Measurements from ENCODE around the gene YES1. TPM values are rescaled to one million over a fixed set of nuclear protein-coding genes. Genes with fewer than 3 reads are reported as not detected.
A peak's percentile ranks its signal among the peaks of the same experiment; 100 is the strongest.
"Not testable (repeated sequence)": the region's sequence is repeated elsewhere in the genome, so short reads cannot be mapped to it uniquely, and the experiment has no call there.

Gene YES1
- total RNA-seq, 1 donor from 2014 or later = 49.7 TPM

DNA sequence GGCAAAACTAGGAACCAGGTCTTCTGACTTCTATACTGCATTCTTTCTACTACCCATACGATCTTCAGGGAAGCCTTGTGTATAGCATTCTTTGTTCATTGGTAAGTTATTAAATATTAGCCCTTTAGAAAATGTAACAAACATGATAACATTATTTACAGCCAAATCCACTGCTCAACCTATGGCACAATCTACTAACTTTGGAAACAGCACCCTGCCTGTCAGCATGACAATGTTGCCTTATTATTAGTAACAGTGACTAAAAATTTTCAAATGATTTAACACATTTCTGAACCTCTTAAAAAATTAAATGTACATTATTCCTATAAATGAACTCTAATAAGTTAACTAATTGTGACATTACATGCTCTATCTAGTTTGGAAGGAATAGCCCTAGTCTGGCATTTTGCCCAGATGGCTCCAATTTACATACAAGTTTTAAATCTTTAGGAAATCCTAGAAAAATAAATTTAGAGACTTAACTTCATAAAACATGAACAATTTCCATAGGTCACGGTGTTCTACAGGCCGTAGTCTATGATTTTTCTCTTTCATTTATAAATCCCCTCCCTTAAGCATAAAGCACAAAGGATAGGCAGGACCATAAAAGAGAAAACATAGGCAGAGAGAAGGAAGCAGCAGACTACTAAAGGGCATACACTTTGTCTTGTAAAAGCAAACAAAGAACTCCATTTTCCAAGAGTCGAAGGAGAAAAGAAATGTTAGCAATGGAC is 33.7 kb downstream of the YES1 start:
- no peak for ATAC-seq

DNA sequence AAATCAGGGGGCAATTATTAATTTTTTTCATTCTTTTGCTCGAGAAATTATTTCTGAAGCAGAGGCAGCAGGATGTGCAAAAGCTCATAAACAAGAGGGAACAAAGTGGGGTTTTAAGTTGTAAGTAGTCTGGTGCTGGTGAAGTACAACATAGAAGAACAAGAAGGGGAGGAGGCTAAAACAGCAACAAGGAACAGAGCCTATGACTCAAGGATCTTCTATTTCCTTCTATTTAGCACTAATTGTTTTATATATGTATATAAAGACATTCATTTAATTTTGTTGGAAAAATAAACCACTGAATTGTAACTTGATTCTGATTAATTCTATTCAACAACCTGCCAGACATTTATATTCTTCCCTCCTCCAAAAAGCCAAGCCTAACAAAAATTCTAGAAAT is 35.0 kb downstream of the YES1 start:
- no peak for ATAC-seq

DNA sequence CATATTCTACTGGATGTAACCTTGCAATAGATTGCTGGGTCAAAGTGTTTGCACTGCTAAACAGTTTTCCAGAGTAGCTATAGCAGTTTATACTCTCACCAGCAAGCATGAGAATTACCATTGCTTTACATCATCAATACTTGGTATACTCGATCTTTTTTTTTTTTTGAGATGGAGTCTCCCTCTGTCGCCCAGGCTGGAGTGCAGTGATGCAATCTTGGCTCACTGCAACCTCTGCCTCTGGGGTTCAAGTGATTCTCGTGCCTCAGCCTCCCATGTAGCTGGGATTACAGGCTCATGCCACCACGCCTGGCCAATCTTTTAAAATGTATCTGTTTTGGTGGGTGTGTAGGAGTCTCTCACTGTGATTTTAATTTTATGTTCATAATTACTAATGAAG is 36.0 kb downstream of the YES1 start:
- not testable (repeated sequence) for ATAC-seq

DNA sequence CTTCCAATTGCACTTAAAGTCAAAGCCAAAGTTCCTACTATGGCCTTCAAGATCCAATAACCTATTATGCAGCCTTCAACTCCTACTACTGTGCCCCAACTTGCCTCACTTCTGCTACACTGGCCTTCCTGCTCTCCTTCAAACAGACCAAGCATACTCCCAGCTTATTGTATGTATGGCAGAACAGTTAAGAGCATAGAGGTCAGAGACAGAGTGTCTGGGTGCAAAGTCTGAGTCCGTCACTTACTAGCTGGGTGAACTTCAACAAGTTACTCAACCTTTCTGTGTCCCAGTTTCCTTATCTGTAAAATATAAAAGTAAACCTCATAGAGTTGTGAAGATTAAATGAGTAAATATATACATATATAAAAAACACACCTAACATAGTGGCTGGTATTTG is 37.2 kb downstream of the YES1 start:
- no peak for ATAC-seq

DNA sequence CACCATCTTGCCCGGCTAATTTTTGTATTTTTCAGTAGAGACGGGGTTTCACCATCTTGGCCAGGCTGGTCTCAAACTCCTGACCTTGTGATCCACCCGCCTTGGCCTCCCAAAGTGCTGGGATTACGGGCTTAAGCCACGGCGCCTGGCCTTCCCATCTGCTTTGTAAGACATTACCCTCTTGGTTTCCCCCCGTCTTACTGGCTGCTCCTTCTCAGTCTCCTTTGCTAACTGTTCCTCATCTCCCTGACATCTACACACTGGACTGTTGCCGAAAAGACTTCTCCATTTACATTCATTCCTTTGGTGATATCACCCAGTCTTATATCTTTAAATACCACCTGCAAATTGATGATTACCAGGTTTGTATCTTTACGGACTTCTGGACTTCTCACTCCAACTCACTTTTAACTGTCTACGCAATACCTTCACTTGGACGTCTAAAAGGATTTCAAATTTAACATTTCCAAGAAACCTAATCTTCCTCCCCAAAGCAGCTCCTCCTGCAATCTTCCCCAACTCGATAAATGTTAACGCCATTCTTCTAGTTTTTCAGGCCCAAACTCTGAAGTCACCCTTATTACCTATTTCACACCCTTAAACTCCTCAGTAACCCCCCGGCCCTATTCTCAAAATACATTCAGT is 37.9 kb downstream of the YES1 start:
- ATAC-seq = no peak

DNA sequence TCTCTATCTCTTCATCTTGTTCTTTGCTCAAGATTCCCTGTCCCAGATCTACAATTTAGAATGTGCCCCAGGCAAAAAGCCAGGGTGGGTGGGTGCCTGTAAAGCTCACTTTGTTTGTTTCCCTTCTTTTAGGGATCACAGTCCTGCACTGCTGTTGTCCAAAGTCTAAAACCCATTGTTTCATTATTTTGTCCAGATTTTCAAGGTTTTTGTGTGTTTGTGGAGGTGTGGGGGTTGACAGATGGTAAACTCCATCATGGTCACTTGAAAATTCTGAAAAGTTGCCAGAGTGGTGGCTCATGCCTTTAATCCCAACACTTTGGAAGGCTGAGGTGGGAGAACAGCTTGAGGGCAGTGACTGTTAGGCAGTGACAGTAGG is 41.5 kb downstream of the YES1 start:
- no peak for ATAC-seq

DNA sequence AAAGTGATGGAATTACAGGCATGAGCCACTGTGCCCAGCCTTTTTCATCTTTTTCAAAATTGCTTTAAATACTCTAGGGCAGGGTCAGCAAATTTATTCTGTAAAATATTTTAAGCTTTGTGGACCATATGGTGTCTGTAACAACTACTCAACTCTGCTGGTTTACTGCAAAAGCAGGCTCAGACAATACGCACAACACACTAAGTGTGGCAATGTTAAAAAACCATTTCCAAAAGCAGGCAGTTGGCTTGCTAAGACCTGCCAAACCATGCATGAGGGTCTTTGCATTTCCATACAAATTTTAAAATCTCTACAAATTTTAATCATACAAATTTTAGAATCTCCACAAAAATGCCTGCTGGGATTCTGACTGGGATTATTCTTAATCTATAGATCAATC is 44.1 kb downstream of the YES1 start:
- ATAC-seq = no peak

DNA sequence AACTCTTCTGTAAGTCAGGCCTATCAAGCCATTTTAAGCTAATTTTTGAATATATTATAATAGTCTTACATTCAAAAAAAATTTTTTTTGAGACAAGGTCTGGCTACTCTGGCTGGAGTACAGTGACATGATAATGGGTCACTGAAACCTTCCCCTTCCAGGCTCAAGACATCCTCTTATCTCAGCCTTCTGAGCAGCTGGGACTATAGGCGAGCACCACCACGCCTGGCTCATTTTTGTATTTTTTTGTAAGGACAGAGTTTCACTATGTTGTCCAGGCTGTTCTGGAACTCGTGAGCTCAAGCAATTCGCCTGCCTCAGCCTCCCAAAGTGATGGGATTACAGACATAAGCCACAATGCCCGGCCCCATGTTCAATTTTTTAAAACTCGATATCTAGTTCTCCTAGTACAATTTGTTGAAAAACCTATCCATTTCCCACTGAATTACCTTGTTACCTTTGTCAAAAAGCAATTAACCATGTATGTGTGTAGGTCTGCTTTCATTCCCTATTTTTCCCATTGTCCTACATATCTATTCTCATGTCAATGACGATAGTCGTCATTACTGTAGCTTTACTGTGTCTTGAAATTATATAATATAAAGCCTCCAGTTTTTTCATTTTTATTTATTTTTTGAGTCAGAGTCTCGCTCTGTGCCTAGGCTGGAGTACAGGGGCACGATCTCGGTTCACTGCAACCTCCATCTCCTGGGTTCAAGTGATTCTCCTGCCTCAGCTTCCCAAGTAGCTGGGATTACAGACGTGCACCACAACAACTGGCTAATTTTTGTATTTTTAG is 44.8 kb downstream of the YES1 start:
- ATAC-seq = no peak

DNA sequence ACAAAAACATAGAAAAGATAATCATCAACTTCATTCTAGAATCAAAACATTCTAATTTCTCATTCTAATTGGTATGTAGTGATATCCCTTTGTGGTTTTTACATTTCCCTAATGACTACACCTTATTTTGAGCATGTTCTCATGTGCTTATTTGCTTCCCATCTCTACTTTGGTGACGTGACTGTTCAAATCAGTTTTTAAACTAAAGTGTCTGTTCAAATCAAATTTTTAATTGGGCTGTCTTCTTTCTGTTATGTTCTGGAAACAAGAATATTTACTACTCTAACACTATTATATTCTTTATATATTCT is 45.5 kb downstream of the YES1 start:
- ATAC-seq = no peak

DNA sequence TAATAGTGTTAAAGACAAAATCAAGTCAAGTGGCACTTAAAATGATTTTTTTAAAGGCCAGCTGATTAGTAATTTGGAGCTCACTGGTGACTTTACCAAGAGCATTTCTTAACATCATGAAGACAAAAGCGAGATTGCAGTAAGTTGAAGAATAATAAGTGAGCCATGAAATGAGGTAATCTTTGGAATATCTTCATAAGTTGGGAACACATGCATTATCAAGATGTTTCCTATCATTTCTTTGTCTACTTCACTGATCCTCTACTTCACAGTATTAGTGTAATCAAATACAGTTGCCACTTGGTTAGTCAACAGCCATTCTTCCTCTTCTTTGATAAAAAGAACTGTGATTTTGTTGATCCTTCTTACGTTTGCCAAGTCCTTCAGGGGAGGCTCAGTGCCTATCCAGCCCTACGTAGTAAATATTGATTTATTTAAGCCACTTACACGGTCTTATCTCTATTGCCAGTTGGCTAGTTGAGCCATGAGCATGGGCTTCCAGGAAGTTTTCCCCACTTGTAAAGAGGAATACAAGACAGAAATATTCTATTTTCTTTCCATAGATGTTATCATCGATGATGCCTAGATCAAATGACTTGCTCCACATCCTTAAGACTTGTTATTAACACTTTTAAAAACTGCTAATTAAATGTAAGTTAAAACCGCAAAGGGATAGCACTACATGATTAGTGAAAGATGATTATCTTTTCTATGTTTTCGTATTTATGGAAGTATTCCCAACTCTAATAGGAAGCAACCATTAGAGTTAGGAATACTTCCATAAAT is 46.1 kb downstream of the YES1 start:
- no peak for ATAC-seq

DNA sequence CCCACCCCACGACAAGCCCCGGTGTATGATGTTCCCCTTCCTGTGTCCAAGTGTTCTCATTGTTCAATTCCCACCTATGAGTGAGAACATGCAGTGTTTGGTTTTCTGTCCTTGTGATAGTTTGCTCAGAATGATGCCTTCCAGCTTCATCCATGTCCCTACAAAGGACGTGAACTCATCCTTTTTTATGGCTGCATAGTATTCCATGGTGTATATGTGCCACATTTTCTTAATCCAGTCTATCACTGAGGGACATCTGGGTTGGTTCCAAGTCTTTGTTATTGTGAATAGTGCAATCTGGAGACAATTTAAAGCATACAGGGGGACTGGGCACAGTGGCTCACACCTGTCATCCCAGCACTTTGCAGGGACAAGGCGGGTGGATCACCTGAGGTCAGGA is 52.2 kb downstream of the YES1 start:
- not testable (repeated sequence) for ATAC-seq

DNA sequence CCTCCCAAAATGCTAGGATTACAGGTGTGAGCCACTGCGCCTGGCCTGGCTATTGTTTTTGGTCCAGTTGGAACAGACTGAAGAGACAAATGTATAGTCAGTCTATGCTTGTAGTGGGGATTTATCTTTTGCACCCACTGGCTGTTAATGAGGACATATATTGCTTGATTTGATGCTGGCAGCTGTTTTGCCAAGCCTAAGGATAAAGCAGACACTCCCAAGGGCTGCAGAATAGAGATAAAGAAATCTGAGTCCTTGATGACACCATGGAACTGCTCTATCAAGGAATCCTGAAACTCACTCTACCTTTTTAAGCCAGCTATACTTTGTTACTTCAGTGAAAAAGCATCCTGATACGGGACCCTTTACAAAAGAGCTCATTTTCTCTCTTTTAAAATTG is 56.5 kb downstream of the YES1 start:
- no peak for ATAC-seq

DNA sequence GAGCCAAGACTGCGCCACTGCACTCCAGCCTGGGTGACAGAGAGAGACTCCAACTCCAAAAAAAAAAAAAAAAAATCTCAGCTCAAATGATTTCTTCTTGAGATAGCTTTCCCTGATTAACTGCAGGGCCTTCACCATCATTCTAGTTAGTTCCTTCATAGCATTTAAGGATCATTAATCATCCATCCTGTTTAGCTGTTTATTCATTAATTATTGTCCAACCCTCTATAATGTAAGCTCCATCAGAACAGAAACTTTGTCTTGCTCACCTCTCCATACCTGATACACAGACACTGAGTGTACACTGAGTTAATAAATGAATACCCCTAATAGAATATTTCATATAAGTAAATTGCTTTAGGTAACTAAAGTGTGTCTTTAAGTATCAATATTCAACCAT is 57.4 kb downstream of the YES1 start:
- no peak for ATAC-seq

DNA sequence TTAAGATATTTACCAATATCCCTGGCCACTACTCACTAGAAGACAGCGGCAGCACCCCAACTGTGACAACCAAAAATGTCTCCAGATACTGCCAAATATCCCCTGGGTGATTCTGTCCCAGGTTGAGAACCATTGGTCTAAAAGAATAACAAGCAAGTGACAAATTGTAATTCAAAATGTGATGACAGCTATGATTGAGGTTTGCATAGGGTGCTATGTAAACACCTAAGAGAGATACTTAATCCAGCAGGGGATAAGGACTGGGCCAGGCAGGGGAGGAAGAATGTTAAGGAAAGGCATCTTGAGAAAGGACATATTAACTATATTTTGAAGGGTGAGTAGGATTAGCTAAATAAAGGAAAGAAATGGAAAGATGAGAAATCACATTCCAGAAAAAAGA is 61.6 kb downstream of the YES1 start:
- ATAC-seq = no peak

DNA sequence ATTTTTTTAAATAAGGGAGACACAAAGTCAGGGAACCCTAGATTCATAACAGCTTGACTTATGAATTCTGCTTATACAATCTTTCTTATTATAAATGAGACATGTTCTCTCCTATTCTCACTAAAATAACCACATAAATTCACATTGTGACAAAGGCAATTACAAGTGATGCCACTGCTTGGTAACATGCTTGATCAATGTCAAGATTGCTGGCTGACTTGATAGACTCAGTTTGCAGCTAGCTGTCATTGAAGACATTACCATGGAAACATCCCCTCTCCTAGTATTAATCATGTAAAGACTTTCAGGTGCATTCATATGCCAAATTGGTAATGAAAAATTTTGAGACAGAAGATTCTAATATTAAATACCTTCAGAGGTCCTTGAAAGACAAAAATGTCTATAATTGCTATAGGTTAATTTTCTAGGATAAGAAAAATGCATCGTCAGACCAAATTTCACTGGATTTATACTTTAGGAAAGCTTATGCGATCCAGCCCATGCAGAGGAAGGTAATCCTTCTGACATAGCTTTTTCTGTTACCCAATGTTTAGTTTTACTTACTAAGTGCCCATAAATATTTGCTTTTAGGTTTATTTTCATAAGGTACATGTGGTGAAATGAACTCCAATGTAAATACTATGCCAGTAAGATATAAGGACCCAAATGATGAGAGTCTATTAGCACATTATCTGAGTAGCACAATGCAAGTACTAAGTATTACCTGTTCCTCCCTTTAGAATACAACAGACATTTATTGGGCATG is 67.0 kb downstream of the YES1 start:
- no peak for ATAC-seq

DNA sequence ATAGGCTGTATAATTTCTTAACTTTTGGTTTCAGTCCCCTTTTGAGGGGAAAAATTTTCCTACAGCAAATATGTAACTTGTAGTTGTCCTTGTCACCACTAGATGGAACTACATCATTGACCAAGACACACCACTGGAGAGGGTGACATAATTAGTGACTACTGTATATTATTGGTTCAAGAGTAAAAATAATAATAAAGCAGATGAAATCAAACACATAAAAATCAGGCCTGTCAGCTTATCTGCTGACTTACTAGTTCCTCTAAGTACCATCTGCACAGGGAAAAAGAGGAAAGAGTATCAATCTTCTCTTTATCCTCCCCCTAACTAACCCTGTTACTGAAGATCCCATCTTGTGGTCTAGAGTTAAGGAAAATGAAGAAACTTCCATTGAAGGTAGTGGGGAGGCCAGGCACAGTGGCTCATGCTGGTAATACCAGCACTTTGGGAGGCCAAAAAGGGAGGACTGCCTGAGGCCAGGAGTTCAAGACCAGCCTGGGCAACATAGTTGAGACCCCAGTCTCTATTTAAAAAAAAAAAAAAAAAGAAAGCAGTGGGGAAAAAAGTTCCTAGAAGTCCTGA is 70.0 kb downstream of the YES1 start:
- peak; percentile 67 for ATAC-seq

DNA sequence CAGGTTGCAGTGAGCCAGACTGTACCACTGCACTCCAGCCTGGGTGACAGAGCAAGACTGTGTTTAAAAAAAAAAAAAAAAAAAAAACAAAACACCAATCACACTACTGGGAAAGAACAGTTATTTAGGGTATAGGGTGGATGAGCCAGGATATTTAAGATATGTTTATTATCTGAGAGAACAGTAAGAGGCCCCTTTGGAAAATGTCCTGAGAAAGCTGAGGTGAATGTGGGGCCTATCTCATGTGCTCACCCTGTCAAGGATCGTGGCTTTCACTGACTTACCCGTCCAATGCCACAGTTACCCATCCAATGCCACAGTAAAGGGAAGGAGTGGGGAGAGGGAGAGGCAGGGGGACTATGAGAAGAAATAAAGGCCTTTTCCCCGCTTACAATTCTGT is 79.7 kb downstream of the YES1 start:
- no peak for ATAC-seq

DNA sequence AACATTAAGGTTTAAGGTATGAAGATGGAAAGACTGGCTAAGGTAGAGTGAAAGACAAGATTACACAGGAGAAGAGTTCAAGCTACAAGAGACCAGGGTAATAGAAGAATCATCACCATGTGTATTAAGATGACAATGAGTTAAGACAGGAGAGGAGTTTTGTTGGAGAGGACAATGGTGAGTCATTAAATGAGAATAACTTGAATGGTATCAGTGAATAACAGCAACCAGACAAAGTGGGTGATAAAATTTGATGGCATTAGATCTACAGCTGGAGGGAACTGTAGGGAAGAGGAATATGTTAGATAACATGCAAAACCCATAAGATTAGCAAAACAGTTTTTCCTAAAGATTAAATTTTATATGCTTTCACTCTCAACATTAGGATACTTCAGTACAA is 80.9 kb downstream of the YES1 start:
- no peak for ATAC-seq

DNA sequence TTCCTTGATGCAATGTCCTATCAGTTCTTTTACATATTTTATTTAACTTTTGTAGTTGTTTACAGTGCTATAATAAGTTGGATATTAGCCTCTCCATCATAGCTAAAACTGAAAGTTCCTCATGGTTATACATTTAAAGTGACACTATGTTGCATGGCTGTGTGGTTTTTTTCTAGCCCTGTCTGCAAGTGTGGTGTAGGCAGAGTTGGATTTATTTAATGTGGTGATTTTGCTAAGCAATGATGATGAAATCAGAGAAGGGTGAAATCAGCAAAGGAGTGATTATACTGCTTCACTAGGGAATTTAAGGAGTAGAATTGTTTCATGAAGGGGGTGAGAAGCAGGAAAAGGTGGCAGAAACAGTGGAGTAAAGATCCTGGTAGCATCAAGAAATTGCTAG is 81.3 kb downstream of the YES1 start:
- ATAC-seq = no peak

DNA sequence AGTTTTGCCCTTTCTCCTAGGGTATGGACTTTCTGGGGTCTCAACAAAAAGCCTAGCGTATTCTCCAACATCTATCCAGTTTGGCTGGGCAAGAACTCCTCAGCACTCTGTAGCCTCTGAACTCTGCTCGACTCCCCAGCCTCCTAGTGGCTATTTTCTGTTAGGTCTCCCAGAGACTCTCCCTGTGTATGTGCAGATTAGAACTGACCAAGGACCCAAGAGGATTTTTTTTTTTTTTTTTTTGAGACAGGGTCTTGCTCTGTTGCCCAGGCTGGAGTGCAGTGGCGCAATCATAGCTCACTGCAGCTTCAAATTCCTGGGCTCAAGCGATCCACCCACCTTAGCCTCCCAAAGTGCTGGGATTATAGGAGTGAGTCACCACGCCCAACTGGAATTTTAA is 81.9 kb downstream of the YES1 start:
- peak; percentile 28 for ATAC-seq

DNA sequence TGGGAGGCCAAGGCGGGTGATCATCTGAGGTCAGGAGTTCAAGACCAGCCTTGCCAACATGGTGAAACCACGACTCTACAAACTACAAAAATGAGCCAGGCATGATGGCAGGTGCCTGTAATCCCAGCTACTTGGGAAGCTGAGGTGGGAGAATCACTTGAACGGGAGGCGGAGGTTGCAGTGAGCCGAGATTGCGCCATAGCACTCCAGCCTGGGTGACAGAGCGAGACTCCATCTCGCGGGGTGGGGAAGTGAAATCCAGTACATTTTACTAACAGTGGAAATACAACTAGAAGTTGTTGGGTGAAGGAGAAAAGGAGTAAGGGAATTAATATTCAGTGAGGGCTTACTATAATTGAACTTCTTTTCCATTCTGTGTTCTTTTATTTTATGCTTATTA is 86.4 kb downstream of the YES1 start:
- ATAC-seq = no peak

DNA sequence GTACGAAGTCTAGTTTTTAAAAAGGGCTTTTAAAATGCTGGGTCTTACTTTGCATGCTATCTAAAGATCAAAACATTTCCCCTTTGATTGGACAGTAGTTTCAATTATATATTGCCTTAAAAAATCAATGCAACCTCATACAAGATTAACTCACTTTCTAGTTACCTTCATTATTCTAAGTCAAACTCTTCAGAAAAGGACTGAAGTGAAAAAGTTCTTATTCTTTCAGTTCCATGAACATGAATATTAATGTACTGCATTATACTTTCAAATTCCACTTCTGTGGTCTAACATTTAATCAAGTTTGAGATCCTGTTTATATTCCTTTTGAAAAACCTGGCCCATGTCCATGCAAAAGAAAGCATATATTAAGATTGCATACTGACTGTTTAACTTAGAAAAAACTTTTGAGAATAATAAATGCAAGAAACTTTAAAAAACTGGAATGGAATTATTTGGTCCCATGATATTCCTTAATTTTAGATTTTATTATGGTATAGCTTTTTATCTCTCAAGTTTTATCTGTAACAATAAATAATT is 88.4 kb downstream of the YES1 start:
- no peak for ATAC-seq
